HG02678 (cell line): ENCODE results near the gene FBXW11.
"Not testable (repeated sequence)": the region's sequence is repeated elsewhere in the genome, so short reads cannot be mapped to it uniquely, and the experiment has no call there.

Source experiments
- ATAC-seq: cut with Tn5 transposase; IDR thresholded peaks from one replicate; pipeline ENCODE4 v1.9.1; 2021; ENCODE audit warnings: mild to moderate bottlenecking, moderate library complexity; ENCODE audit not compliant: unreplicated experiment

FBXW11 gene

GRCh38 chr5:171915700-171916099 is 90.7 kb downstream of the FBXW11 start:
- not testable (repeated sequence) for ATAC-seq

DNA sequence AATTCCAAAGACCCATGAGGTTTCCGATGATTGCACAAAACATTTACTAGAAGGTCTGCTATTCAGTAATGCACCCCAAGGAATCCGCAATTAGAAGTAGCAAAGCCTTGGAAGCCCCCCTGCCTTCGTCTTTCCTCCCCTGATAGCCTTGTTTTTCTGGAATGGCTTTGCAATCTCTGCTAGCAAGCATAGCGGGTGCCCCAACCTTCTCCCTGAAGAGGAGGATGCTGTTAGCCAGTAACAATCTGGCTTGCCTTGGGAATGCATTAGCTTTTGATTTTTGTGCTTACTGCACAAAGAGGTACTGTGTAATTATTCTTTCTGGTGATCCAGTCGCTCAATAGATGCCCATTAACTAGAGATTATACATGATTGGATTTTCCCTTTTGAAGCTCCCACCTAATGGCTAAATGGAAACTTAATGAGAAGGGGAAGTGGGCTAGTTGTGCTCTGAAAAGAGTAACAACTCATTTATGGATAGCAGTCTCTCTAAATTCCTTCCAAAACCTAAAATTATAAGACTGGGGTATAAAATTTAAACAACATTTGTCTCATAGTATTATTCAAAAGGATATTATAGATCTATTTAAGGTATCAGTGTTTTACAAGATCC is 91.6 kb downstream of the FBXW11 start:
- no peak for ATAC-seq

GRCh38 chr5:171913987-171914273 is 92.5 kb downstream of the FBXW11 start:
- ATAC-seq = no peak

GRCh38 chr5:171911152-171911551 is 95.3 kb downstream of the FBXW11 start:
- no peak for ATAC-seq

- no peak for ATAC-seq
These were observed 97.8 kb downstream of the FBXW11 start for GRCh38 chr5:171908638-171909037.

DNA sequence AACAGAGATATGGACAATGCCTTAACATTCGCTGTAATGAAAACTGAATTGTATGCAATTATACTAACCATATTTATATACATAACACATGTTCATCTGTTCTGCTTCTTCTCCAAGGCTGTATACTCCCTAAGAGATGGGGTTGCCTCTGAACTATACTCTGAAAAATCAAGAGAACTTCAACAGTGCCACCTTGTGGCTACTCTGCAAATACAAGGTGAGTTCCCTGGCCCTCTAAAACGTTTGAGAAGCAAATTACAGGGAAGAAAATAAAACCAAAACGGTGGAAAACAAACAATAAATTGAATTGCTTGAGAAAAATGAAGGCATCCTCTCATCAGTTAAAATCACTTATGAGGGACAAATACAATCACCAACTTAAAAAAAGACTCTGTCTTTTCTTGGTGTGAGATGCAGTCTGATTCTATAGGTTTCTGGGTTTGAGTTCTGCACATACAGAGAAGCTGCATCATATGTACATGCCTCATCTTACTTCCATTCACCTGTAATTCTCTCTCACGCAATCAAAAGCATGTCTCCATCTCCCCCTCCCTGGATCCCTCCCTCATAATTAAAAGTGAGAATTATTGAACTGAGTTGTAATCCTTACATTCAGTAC is 98.6 kb downstream of the FBXW11 start:
- peak; percentile 50 for ATAC-seq

DNA sequence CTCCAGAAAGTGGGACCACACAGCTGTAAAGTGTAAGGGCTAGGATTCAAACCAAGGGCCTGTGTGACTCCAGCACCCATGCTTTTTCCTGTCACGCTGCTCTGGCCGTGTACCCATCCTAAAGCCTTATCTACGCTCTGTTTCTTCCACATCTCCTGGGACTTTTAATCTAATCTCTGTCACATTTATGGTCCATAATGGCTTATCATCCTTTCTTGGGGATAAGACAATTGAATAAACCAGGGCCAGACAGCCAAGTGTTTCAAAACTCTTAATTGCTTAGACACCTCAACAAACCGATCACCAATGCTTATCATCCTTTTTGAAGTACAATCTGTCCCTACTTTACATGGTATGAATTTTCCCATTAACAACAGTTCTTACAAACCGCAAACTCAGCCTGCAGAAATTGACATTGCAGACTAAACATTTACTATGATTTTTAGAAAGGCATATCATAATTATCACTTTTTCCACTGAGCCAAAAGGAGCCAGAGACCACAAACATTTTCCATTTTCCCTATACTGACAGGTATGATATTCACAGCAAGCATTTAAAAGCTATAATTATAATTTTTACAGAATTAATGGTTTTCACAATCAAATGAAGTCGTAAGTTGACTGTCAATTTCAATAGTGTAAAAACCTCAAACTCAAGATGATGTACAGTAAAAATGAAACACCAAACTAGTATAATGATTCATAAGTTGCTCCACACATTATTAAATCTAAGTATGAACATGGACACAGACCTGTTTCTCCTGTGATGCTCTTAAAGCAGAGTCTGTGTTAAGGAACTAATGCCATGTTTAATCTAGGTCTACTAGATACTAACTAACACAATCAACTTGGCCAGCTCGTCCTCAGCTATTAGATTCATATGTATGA is 99.5 kb downstream of the FBXW11 start:
- peak; percentile 39 for ATAC-seq

DNA sequence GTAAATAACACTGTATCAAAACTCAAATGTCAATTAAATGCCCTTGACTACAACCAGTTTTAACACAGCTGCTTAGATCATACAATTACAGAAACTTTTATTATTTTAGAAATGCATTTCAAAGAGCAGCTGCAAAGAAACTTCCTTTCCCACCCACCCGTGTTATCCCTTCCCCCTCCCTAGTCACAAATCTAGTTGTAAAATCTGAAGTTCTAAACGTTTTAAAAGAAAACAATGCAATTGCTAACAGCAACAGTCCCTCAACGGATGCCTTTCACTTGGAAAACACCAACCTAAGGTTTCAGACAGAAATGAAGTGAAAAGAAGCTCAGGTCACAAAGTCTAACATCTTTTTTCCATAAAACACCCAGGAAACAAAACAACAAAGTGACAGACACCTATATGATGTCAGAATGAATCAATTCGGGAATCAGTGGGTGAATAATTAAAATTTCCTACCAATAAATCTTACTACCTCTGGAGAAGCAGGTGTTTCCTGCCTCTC is 100.3 kb downstream of the FBXW11 start:
- ATAC-seq = no peak

- ATAC-seq = no peak
These were observed 101.6 kb downstream of the FBXW11 start for GRCh38 chr5:171904886-171905285.

GRCh38 chr5:171901764-171902163 is 104.7 kb downstream of the FBXW11 start:
- no peak for ATAC-seq

DNA sequence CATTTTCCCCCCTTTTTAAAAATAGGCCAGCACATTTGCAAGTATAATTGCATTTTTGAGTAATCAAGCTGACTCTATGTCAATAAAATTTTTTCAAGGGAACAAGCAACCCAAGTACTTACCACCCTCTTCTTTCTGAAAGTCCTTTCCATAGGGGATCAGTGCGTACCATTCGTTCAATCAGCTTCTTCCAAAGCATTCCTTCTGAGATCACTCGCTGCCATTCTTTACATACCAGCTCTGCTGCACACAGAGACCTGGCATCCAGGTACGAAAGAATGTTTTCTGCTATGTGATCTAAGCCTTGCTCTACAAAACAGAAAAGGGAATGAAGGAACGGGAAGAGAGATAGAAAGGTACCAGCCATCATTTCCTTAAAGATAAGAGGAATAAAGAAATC is 106.6 kb downstream of the FBXW11 start:
- no peak for ATAC-seq

DNA sequence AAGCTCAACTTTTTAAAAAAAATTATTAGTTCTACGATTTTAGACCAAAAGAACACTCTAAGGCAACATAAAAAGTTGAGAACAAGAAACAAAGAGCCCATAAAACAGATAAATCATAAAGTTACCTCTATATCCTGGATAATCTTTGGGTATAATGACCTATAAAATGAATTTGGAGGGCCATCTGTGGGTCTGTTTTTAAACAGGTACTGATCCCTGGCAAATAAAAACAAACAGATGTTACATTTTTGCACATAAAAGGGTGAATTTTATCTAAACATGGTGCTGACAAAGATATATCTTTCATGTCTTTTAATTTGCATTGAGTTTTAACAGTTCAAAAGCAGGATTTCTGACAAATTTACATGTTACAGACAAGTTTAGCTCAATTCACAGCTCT is 107.6 kb downstream of the FBXW11 start:
- ATAC-seq = no peak

DNA sequence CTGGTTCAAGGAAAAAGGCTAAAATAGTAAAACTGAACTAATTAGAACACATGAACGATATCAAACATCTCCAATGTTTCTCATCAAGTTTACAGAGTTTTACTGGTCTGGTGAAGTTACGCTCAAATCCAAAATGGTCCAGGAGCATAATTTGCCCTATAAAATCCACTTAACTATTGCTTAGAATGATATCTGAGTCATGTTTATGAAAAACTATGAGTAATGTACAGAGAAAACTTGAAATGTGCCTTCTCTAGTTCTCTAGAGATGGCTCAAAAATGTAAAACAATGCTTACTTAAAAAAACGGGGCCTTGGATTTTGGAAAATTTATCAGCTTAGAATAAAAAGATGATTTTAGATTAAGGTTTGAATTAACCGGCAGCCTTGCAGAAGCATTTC is 108.1 kb downstream of the FBXW11 start:
- no peak for ATAC-seq

DNA sequence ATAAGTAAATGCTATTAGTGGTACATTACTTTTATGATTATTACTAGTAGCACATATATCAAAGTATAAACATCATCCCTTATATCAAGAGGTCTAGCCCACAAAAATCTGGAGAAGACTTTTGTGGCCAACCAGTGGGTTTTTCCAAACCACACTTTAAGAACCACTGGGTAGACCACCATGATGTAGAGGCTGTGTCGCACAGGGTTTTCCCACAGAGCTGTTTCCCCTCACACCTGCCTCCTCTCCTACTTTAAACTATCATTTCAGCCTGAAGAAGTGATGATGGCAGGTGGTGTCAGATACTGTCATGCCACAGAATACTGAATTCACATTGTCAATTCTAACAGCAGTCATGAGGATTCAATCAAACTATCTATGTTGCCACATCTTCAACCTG is 109.2 kb downstream of the FBXW11 start:
- no peak for ATAC-seq

DNA sequence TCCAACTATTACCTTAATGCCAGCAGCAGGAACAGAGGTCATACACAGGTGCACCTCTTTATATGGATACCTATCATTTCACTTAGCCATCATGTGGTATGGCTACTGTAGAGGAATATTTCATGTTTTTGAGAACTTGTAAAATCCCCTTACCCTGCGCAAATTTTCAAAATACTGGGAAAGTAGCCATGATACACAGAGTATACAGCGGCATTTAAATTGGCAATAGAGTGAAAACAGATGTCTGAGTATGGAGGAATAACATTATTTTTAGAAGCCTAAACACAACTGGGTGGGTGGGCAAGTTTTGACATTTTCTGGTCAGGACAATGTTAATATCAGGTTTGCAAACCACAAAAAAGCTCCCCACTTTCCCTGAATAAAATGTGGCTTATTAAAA is 111.4 kb downstream of the FBXW11 start:
- ATAC-seq = no peak

DNA sequence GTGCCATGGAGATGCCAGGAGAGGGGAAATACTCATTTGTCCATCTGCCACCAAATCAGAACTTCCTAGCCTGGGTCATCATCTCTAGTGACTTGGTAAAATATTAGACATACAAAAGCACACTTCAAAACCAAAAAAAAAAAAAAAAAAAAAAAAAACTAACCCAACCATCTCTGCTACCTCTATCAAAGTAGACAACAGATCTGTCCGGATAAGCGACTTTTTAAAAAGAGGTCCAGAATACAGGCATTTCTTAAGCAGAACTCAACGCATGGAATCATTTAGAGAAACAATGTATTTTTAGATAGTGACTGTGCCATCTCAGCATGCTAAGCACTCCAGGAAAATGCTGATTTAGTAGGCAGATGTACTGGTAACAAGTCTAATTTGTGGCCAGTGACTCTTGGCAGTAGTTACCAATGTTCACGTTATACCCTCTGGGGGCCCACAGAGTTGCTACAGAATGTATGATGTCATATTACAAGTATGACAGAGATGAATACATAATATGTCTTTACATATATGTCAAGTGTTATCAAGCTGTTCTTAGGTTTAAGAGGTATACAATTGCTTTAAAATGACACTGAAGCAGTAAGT is 113.0 kb downstream of the FBXW11 start:
- ATAC-seq = no peak

DNA sequence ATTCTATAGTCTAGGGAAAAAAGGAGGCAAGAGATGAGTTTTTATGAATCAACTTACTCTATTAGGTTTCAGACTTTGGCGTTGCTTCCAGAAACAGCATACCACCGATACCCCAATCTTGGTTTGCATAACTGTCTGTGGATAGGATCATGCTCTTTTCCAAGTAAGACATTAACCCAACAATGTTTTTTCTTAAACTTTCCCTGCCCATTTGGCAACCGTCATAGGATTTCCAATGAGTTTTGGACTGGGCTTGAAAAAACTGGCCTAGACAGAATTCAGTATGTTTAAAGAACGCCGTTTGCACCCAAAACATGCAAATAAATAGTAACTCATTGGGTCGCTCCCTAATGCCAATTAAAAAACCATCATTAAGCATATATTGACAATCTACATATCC is 114.8 kb downstream of the FBXW11 start:
- ATAC-seq = no peak

GRCh38 chr5:171891150-171891549 is 115.3 kb downstream of the FBXW11 start:
- ATAC-seq = no peak

DNA sequence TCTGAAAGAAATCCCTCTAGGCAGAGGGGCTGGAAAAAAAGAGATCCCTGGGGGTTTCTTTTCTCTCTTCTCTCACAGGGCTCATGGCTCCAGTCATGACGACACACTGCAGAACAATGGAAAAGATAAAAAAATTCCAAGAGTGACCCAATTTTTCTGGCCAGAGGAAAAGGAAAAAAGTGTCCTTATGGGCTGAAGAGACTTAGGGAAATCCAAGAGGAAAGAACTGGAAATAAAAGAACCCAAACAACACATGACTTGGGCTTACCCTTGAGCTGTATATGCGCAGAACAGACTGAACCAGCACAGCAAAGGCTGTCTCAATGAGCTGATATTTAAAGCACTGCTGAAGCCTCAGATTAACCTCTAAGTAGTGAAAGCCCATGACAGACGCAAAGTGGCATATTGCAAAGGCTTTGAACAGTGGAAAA is 118.4 kb downstream of the FBXW11 start:
- no peak for ATAC-seq

GRCh38 chr5:171886037-171886436 is 120.4 kb downstream of the FBXW11 start:
- not testable (repeated sequence) for ATAC-seq

DNA sequence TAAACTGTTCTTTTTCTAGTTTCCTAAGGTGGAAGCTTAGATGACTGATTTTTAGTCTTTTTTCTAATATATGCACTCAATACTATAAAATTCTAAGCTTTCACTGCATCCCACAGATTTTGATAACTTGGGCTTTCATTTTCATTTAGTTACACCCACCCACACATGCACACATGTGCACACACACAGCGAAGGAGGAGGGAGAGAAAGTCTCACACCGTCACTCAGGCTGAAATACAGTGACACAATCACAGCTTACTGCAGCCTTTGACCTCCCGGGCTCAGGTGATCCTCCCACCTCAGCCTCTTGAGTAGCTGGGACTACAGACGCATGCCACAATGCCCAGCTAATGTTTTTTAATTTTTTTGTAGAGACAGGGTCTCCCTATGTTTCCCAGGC is 124.3 kb downstream of the FBXW11 start:
- no peak for ATAC-seq

- no peak for ATAC-seq
These were observed 132.2 kb downstream of the FBXW11 start for GRCh38 chr5:171874234-171874633.
